Mesendoderm (in vitro differentiated cells): ENCODE measurements around the gene TEX29.

Source experiments
- DNase-seq: peaks from one replicate; pipeline ENCODE4 v3.0.0; 2013
- H2AK5ac ChIP-seq: 2 replicates; pipeline ENCODE4 v1.6.1; 2013; ENCODE audit warnings: low read length, inconsistent platforms
- H2BK120ac ChIP-seq: 2 replicates; pipeline ENCODE4 v1.6.1; 2013; ENCODE audit warnings: low read depth, mild to moderate bottlenecking, low read length, moderate library complexity, mixed read lengths
- H2BK15ac ChIP-seq: replicated peaks from 2 replicates; pipeline ENCODE4 v1.6.1; 2013; ENCODE audit warnings: low read depth, mild to moderate bottlenecking, moderate library complexity
- H2BK5ac ChIP-seq: 2 replicates; pipeline ENCODE4 v1.6.1; 2013; ENCODE audit warnings: low read length, inconsistent platforms
- H3K18ac ChIP-seq: 2 replicates; pipeline ENCODE4 v1.6.1; 2013; ENCODE audit warnings: mild to moderate bottlenecking, low read length, mixed read lengths
- H3K23ac ChIP-seq: one replicate; pipeline ENCODE4 v1.6.1; 2013; ENCODE audit warnings: low read length
- H3K27ac ChIP-seq: 2 replicates; pipeline ENCODE4 v1.5.1; 2013; ENCODE audit warnings: low read depth, mild to moderate bottlenecking, inconsistent platforms, low read length, moderate library complexity
- H3K27me3 ChIP-seq: 2 replicates; pipeline ENCODE4 v1.6.1; 2013; ENCODE audit warnings: low read length, control low read depth, mild to moderate bottlenecking, inconsistent platforms; ENCODE audit not compliant: insufficient read depth, poor library complexity
- H3K36me3 ChIP-seq: 2 replicates; pipeline ENCODE4 v1.6.1; 2013; ENCODE audit warnings: low read length, inconsistent platforms; ENCODE audit not compliant: control insufficient read depth, insufficient read depth
- H3K4ac ChIP-seq: one replicate; pipeline ENCODE4 v1.6.1; 2013; ENCODE audit warnings: low read depth, mild to moderate bottlenecking, low read length, moderate library complexity
- H3K4me1 ChIP-seq: 2 replicates; pipeline ENCODE4 v1.6.1; 2013; ENCODE audit warnings: low read depth, low read length, inconsistent platforms; ENCODE audit not compliant: control insufficient read depth
- H3K4me2 ChIP-seq: 2 replicates; pipeline ENCODE4 v1.6.1; 2013; ENCODE audit warnings: low read length
- H3K4me3 ChIP-seq: 2 replicates; pipeline ENCODE4 v1.5.1; 2013; ENCODE audit warnings: mild to moderate bottlenecking, low read length
- H3K56ac ChIP-seq: one replicate; pipeline ENCODE4 v1.6.1; 2013; ENCODE audit warnings: low read length
- H3K79me1 ChIP-seq: 2 replicates; pipeline ENCODE4 v1.6.1; 2013; ENCODE audit warnings: low read length, inconsistent platforms
- H3K79me2 ChIP-seq: 2 replicates; pipeline ENCODE4 v1.6.1; 2013; ENCODE audit warnings: mild to moderate bottlenecking, low read length; ENCODE audit not compliant: control insufficient read depth, insufficient read depth
- H3K9ac ChIP-seq: 2 replicates; pipeline ENCODE4 v1.6.1; 2013; ENCODE audit warnings: low read length, inconsistent platforms
- H4K5ac ChIP-seq: one replicate; pipeline ENCODE4 v1.6.1; 2013; ENCODE audit warnings: low read length
- H4K8ac ChIP-seq: one replicate; pipeline ENCODE4 v1.6.1; 2013; ENCODE audit warnings: low read depth, mild to moderate bottlenecking, control low read depth, low read length, moderate library complexity
- WGBS: extraction: QIAGEN DNeasy Blood & Tissue Kit; methylation state at CpG from one replicate; pipeline ENCODE4 v1.1.7; 2013; ENCODE audit warnings: low lambda C conversion rate, missing lambda C conversion rate; ENCODE audit not compliant: insufficient coverage; ENCODE audit errors: extremely low coverage; 5-methylcytosine and 5-hydroxymethylcytosine counted together

TEX29 gene

GRCh38 chr13:111327730-111328573, 7.5 kb downstream of the TEX29 start:
- Histone ChIP-seq H3K4me1 (no peaks in the 10 kb centered on the region), H2BK5ac (no peak overlapping the region), H3K27me3 (no peaks in the 10 kb centered on the region), H3K23ac (no peak overlapping the region), H3K4ac (no peak overlapping the region), H3K18ac (no peak overlapping the region), H3K56ac (no peak overlapping the region), H2AK5ac (no peak overlapping the region), H3K27ac (no peak overlapping the region), H4K8ac (no peak overlapping the region), H3K79me1 (no peaks in the 10 kb centered on the region), H2BK15ac (no peak overlapping the region), H3K79me2 (no peaks in the 10 kb centered on the region), H3K4me3 (no peak overlapping the region), H4K5ac (no peak overlapping the region), H3K9ac (no peak overlapping the region), H3K4me2 (no peak overlapping the region), H2BK120ac (no peak overlapping the region), H3K36me3 (no peaks in the 10 kb centered on the region)
- no CpG with 5 or more reads among the region's 32 CpGs for WGBS
- DNase-seq: no peak

- Histone ChIP-seq H3K36me3 (no peaks in the 10 kb centered on the region), H4K5ac (no peak overlapping the region), H3K56ac (no peak overlapping the region), H3K27ac (no peak overlapping the region), H2AK5ac (no peak overlapping the region), H3K79me1 (no peaks in the 10 kb centered on the region), H3K4me2 (no peak overlapping the region), H3K4ac (no peak overlapping the region), H2BK5ac (no peak overlapping the region), H3K23ac (no peak overlapping the region), H3K27me3 (no peaks in the 10 kb centered on the region), H3K79me2 (no peaks in the 10 kb centered on the region), H3K4me1 (no peaks in the 10 kb centered on the region), H3K4me3 (no peak overlapping the region), H2BK15ac (no peak overlapping the region), H4K8ac (no peak overlapping the region), H3K9ac (no peak overlapping the region), H2BK120ac (no peak overlapping the region), H3K18ac (no peak overlapping the region)
- no CpG with 5 or more reads among the region's 30 CpGs for WGBS
- DNase-seq: no peak
Observed at GRCh38 chr13:111328574-111329410, 8.3 kb downstream of the TEX29 start.

GRCh38 chr13:111329641-111330040, 9.2 kb downstream of the TEX29 start:
- Histone ChIP-seq H3K4me1 (no peaks in the 10 kb centered on the region), H3K36me3 (no peaks in the 10 kb centered on the region), H2BK5ac (no peak overlapping the region), H2BK120ac (no peak overlapping the region), H3K4ac (no peak overlapping the region), H4K5ac (no peak overlapping the region), H2AK5ac (no peak overlapping the region), H3K4me2 (no peak overlapping the region), H3K27ac (no peak overlapping the region), H3K79me2 (no peaks in the 10 kb centered on the region), H3K23ac (no peak overlapping the region), H3K79me1 (no peaks in the 10 kb centered on the region), H3K56ac (no peak overlapping the region), H3K9ac (no peak overlapping the region), H4K8ac (no peak overlapping the region), H3K18ac (no peak overlapping the region), H2BK15ac (no peak overlapping the region), H3K4me3 (no peak overlapping the region), H3K27me3 (no peaks in the 10 kb centered on the region)
- DNase-seq: no peak
- WGBS: no CpG with 5 or more reads among the region's 7 CpGs

GRCh38 chr13:111330066-111330610, 9.7 kb downstream of the TEX29 start:
- Histone ChIP-seq H3K4ac (no peak overlapping the region), H4K5ac (no peak overlapping the region), H2BK15ac (no peak overlapping the region), H2BK120ac (no peak overlapping the region), H3K27ac (no peak overlapping the region), H3K18ac (no peak overlapping the region), H3K4me2 (no peak overlapping the region), H3K79me2 (no peaks in the 10 kb centered on the region), H3K79me1 (no peaks in the 10 kb centered on the region), H2AK5ac (no peak overlapping the region), H3K9ac (no peak overlapping the region), H4K8ac (no peak overlapping the region), H3K4me1 (no peaks in the 10 kb centered on the region), H3K56ac (no peak overlapping the region), H3K4me3 (no peak overlapping the region), H3K36me3 (no peaks in the 10 kb centered on the region), H3K27me3 (no peaks in the 10 kb centered on the region), H3K23ac (no peak overlapping the region), H2BK5ac (no peak overlapping the region)
- no peak for DNase-seq
- WGBS: no CpG with 5 or more reads among the region's 11 CpGs

- Histone ChIP-seq H3K4me3 (no peak overlapping the region), H2BK15ac (no peak overlapping the region), H3K4ac (no peak overlapping the region), H3K27me3 (no peaks in the 10 kb centered on the region), H2AK5ac (no peak overlapping the region), H3K56ac (no peak overlapping the region), H3K79me1 (no peaks in the 10 kb centered on the region), H4K5ac (no peak overlapping the region), H2BK5ac (no peak overlapping the region), H3K4me2 (no peak overlapping the region), H4K8ac (no peak overlapping the region), H3K36me3 (no peaks in the 10 kb centered on the region), H2BK120ac (no peak overlapping the region), H3K79me2 (no peaks in the 10 kb centered on the region), H3K4me1 (no peaks in the 10 kb centered on the region), H3K18ac (no peak overlapping the region), H3K9ac (no peak overlapping the region), H3K27ac (no peak overlapping the region), H3K23ac (no peak overlapping the region)
- DNase-seq: no peak
- no CpG with 5 or more reads among the region's 5 CpGs for WGBS
Observed at GRCh38 chr13:111335298-111335697, 14.9 kb downstream of the TEX29 start.
